Body of pancreas (tissue), 4 donors: ENCODE data around the gene CPNE7.

Experiments
- POLR2A ChIP-seq, 3 donors: fragments of 450-650 bp; IDR thresholded peaks; one replicate each; pipeline ENCODE4 v1.6.1; 2016; ENCODE audit warnings: antibody characterized with exemption in 3 of 3, mild to moderate bottlenecking in 2 of 3
- TF ChIP-seq, protein P1 (sequence below), 7 experiments: fragments of 450-650 bp in 4 of 7; fragments of 200-600 bp in 3 of 7; sonication (generic) in 3 of 7; IDR thresholded peaks; one replicate each; pipeline ENCODE4 v1.5.1; 2016 to 2019; ENCODE audit warnings: antibody characterized with exemption in 7 of 7

DNA sequence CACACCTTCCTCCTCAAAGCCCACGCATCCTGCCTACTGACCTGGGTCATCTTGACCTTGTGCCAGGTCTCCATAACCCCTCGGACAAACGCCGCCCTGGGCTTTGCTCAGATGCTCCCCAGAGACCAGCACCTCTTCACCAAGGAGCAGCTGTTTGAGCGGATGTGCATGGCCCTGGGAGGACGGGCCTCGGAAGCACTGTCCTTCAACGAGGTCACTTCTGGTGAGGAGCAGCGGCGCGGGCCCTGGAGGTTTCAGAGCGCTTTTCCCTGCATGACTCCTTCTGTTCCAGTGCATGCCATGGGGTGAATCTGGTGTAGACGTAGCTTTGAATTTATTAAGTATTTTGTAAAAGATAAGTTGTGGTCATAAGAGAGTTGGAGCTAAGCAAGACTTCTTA is 22.6 kb upstream of the CPNE7 start:
- TF ChIP-seq, protein P1, sequence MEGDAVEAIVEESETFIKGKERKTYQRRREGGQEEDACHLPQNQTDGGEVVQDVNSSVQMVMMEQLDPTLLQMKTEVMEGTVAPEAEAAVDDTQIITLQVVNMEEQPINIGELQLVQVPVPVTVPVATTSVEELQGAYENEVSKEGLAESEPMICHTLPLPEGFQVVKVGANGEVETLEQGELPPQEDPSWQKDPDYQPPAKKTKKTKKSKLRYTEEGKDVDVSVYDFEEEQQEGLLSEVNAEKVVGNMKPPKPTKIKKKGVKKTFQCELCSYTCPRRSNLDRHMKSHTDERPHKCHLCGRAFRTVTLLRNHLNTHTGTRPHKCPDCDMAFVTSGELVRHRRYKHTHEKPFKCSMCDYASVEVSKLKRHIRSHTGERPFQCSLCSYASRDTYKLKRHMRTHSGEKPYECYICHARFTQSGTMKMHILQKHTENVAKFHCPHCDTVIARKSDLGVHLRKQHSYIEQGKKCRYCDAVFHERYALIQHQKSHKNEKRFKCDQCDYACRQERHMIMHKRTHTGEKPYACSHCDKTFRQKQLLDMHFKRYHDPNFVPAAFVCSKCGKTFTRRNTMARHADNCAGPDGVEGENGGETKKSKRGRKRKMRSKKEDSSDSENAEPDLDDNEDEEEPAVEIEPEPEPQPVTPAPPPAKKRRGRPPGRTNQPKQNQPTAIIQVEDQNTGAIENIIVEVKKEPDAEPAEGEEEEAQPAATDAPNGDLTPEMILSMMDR (IDR thresholded peaks at IDR 0.05), result no peak
- TF ChIP-seq POLR2A (IDR thresholded peaks at IDR 0.05), result no peak
